Measurements from ENCODE around the gene NPPC.
"Not testable (repeated sequence)": the region's sequence is repeated elsewhere in the genome, so short reads cannot be mapped to it uniquely, and the experiment has no call there.

NPPC gene

DNA sequence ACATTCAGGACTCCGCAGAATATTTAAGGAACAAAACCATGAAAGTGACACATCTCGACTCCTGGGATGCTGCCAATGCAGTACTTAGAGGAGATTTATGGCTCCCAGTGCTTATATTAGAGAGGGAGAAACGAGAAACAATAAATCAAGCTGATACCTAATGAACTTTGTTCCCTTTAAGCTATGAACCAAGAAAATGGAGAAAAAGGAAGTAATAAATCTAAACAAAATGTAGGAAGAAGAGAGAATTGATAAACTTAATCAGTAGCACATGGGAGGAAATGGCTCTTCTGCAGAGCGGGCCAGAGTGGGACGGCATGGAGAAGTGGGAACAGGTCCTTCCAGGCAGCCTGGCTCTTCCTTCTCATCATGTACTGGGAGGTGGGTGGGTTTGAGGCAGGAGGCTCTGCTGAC, 42.7 kb downstream of the NPPC start:
- no peak for FAIRE-seq

DNA sequence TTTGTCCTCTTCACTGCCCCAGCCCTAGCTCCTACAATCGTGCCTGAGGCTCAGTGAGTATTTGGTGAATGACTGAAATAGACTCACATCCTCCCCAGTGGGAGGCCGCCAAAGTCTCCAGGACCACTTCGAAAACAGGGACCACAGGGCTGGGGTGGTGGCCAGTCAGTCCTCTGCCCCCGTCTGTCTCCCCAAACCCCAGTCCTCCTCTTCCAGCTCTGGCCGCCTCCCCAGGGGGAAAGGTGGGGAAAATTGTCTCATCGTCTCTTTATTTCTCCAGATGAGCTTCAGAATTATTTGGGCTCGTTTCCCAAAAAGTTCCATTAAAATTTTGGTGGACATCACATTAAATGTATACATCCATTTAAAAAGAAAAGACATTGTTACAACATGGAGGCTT, 43.5 kb downstream of the NPPC start:
- no peak for FAIRE-seq

DNA sequence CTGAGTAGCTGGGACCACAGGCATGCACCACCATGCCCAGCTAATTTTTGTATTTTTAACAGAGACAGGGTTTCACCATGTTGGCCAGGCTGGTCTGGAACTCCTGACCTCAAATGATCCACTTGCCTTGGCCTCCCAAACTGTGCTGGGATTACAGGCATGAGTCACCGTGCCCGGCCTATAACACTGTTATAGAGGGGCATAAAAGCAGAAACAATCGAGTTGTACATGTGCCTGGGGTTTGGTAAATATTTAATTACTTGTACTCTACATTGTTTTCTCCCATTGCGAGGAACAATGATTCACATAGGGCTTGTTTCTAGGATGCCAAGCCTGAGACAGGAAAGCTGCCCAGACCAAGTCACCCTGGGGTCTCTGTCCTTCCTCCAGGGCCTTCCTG, 45.8 kb downstream of the NPPC start:
- not testable (repeated sequence) for FAIRE-seq

DNA sequence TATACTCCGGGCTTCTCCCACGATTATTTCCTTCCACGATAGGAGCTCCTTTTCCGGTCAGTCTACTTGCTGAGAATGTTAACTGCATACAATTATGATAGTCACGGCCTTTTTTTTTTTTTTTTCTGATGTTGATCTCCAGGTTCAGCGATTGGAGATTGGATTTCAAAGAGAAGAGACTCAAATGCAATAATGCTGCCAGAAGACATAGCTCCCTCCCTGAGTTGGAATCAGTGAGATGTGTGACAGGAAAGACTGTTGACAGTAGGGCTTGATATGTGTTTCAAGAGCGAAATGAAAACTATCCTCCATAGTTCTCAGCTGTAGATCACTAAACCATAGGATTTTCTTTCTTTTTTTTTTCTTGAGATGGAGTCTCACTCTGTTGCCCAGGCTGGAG, 47.0 kb downstream of the NPPC start:
- FAIRE-seq: no peak

DNA sequence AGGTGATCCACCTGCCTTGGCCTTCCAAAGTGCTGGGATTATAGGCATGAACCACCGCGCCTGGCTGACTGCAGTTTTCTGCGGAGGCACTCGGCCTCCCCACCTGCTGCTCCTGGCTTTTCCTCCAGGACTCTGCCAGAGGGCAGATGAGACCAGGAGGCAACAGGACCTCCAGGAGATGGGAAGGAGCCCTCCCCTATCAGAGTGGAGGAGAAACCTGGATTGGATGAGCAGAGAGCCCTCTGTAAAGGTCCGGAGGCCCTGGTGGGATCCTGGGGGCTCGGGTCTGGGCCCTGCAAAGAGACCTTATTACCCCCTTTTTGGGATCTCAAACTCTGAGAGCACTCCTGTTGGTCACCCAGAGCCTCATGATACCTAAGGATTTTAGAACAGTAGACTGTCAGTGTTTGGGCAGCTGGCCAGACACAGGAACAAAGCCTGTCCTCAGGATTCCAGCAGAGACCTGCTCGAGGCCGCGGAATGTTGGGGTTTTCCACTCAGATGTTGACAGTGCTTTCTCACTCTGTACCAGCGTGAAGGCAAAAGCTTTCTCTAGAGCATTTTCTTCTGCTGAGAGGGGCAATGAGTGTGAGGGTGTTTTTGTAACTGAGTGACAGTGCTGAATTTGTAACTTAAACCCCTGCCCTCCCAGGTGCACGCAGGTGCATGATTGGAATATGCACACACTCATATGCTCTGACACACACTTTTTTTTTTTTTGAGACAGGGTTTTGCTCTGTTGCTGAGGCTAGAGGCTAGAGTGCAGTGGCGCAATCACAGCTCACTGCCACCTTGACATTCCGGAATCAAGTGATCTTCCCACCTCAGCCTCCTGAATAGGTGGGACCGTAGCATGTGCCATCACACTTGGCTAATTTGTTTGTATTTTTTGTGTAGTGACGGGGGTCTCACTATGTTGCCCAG, 48.4 kb downstream of the NPPC start:
- FAIRE-seq: no peak

DNA sequence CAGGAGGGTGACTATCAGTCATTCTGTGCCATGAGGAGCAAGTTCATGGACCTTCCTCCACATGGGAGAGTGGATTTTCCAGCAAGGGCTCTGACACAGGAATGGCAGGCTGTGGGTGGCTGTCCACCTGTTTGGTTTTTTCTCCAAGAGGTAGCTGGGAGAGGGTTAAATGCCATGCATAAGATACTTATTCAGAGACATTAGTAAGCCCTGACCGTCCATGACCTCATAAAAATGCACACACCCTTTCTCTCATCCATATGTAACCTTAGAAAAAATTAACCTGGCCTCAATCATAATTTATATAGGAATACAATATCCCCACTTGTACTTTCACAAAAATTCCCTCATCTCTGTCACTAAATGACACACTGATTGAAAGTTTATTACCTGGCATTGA, 51.3 kb downstream of the NPPC start:
- FAIRE-seq: no peak
